GM21619 (cell line): ENCODE data around the gene PBX2.

ENCODE experiments used
- ATAC-seq: cut with Tn5 transposase; IDR thresholded peaks from one replicate; pipeline ENCODE4 v1.9.1; 2021; ENCODE audit not compliant: unreplicated experiment

The PBX2 gene

GRCh38 chr6:32175322-32175710 is 14.7 kb downstream of the PBX2 start:
- ATAC-seq: no peak

GRCh38 chr6:32174416-32174815 is 15.6 kb downstream of the PBX2 start:
- ATAC-seq: no peak

GRCh38 chr6:32173051-32173727 is 16.8 kb downstream of the PBX2 start:
- no peak for ATAC-seq

- ATAC-seq: no peak
These were observed 18.8 kb downstream of the PBX2 start for GRCh38 chr6:32171234-32171633.

- ATAC-seq: no peak
These were observed 19.7 kb downstream of the PBX2 start for GRCh38 chr6:32170294-32170693.

GRCh38 chr6:32168807-32169591 is 21.0 kb downstream of the PBX2 start:
- ATAC-seq: no peak

GRCh38 chr6:32168350-32168749 is 21.7 kb downstream of the PBX2 start:
- ATAC-seq: no peak

- ATAC-seq: no peak
These were observed 22.2 kb downstream of the PBX2 start for GRCh38 chr6:32167761-32168262.

GRCh38 chr6:32167154-32167760 is 22.7 kb downstream of the PBX2 start:
- no peak for ATAC-seq

- ATAC-seq: no peak
These were observed 23.5 kb downstream of the PBX2 start for GRCh38 chr6:32166411-32167061.

GRCh38 chr6:32164295-32164694 is 25.7 kb downstream of the PBX2 start, which contains the start of gene EGFL8:
Gene EGFL8 (plus strand): TSS chr6:32164595. CDS start chr6:32166166, 1,571 bp downstream.
- ATAC-seq: no peak

- ATAC-seq: no peak
These were observed 26.3 kb downstream of the PBX2 start for GRCh38 chr6:32163559-32164258.

- ATAC-seq: no peak
These were observed 31.9 kb downstream of the PBX2 start for GRCh38 chr6:32158052-32158451.

GRCh38 chr6:32156891-32157290 is 33.1 kb downstream of the PBX2 start:
- ATAC-seq: no peak

- no peak for ATAC-seq
These were observed 35.4 kb downstream of the PBX2 start for GRCh38 chr6:32154514-32155161.

- no peak for ATAC-seq
These were observed 36.2 kb downstream of the PBX2 start, which contains the start of gene PPT2 for GRCh38 chr6:32153564-32154513. Gene PPT2 (plus strand): TSS chr6:32154141. CDS start chr6:32154595, 454 bp downstream.

GRCh38 chr6:32152769-32153563 is 37.0 kb downstream of the PBX2 start:
- ATAC-seq: no peak
